Measurements from ENCODE around the gene P4HTM.

The P4HTM gene

GRCh38 chr3:48989796-48990635, at the start of gene P4HTM:
P4HTM (plus strand) TSS chr3:48990241; CDS start chr3:48990257, 16 bp downstream.
- H3K4me3 ChIP-seq (ENCODE audit: low read depth, low read length): peak within 1 kb of the TSS; percentile 77
- DNase-seq: peak; percentile 94
- in situ Hi-C loops (cut with HindIII; ENCODE audit: low pct_ligation_motif_present, low sequenced_read_pairs): no loop called here
- peak; percentile 57 for TF ChIP-seq CTCF (IDR thresholded peaks at IDR 0.05; ENCODE audit: low read depth, low read length, missing control alignments)
- no peaks in the 10 kb centered on the region for H3K27me3 ChIP-seq (replicated peaks)
- peak within 1 kb of the TSS; percentile 90 for H3K27ac ChIP-seq
- no peaks in the 10 kb centered on the region for H3K36me3 ChIP-seq (replicated peaks)

- Histone ChIP-seq H3K36me3 (replicated peaks) (no peaks in the 10 kb centered on the region), H3K27ac (no peak overlapping the region), H3K27me3 (replicated peaks) (no peaks in the 10 kb centered on the region), H3K4me3 (ENCODE audit: low read depth, low read length) (no peak overlapping the region)
- TF ChIP-seq CTCF (IDR thresholded peaks at IDR 0.05; ENCODE audit: low read depth, low read length, missing control alignments): no peak
- in situ Hi-C loops (cut with HindIII; ENCODE audit: low pct_ligation_motif_present, low sequenced_read_pairs): no loop called here
- no peak for DNase-seq
Measured at GRCh38 chr3:48945432-48945831, 44.6 kb upstream of the P4HTM start.

- Histone ChIP-seq H3K4me3 (ENCODE audit: low read depth, low read length) (no peak overlapping the region), H3K27me3 (replicated peaks) (no peaks in the 10 kb centered on the region), H3K27ac (no peak overlapping the region), H3K36me3 (replicated peaks) (no peaks in the 10 kb centered on the region)
- TF ChIP-seq CTCF (IDR thresholded peaks at IDR 0.05; ENCODE audit: low read depth, low read length, missing control alignments): no peak
- DNase-seq: no peak
- in situ Hi-C loops (cut with HindIII; ENCODE audit: low pct_ligation_motif_present, low sequenced_read_pairs): no loop called here
Measured at GRCh38 chr3:48945891-48946549, 44.0 kb upstream of the P4HTM start.

- peaks cover 5% of the 10 kb centered on the region for H3K36me3 ChIP-seq (replicated peaks)
- H3K27me3 ChIP-seq (replicated peaks): no peaks in the 10 kb centered on the region
- no peak overlapping the region for H3K27ac ChIP-seq
- no peak for DNase-seq
- no peak for TF ChIP-seq CTCF (IDR thresholded peaks at IDR 0.05; ENCODE audit: low read depth, low read length, missing control alignments)
- in situ Hi-C loops (cut with HindIII; ENCODE audit: low pct_ligation_motif_present, low sequenced_read_pairs): no loop called here
- no peak overlapping the region for H3K4me3 ChIP-seq (ENCODE audit: low read depth, low read length)
Measured at GRCh38 chr3:48949376-48949717, 40.7 kb upstream of the P4HTM start.

- DNase-seq: no peak
- Histone ChIP-seq H3K27ac (no peak overlapping the region), H3K27me3 (replicated peaks) (no peaks in the 10 kb centered on the region), H3K36me3 (replicated peaks) (peaks cover 5% of the 10 kb centered on the region), H3K4me3 (ENCODE audit: low read depth, low read length) (no peak overlapping the region)
- TF ChIP-seq CTCF (IDR thresholded peaks at IDR 0.05; ENCODE audit: low read depth, low read length, missing control alignments): no peak
- in situ Hi-C loops (cut with HindIII; ENCODE audit: low pct_ligation_motif_present, low sequenced_read_pairs): no loop called here
Measured at GRCh38 chr3:48950051-48950450, 40.0 kb upstream of the P4HTM start.

Measured in brain microvascular endothelial cell (primary cell).